Breast epithelium (tissue), 4 donors: Measurements from ENCODE around the gene ASIC4. TPM values are rescaled to one million over a fixed set of nuclear protein-coding genes. Genes with fewer than 3 reads are reported as not detected.

Experiments used
- DNase-seq, 2 donors: peaks; one replicate each; pipeline ENCODE4 v3.0.0-alpha.2; 2019; ENCODE audit warnings: low spot score in 2 of 2
- H3K27ac ChIP-seq, 2 donors: fragments of 200-600 bp; sonication (generic) in 1 of 2; one replicate each; pipeline ENCODE4 v1.5.1; 2016 to 2019; ENCODE audit warnings: mild to moderate bottlenecking in 1 of 2
- H3K27me3 ChIP-seq, 2 donors: fragments of 200-600 bp; sonication (generic) in 1 of 2; one replicate each; pipeline versions ENCODE4 v1.5.1 to v1.6.0; 2017 to 2019; ENCODE audit warnings: control low read depth in 1 of 2, mild to moderate bottlenecking in 1 of 2
- H3K36me3 ChIP-seq: fragments of 200-600 bp; one replicate; pipeline ENCODE4 v1.5.1; 2019
- H3K4me1 ChIP-seq, 2 donors: fragments of 200-600 bp; sonication (generic); one replicate each; pipeline ENCODE4 v1.5.1; 2016 to 2019; ENCODE audit warnings: control low read depth in 1 of 2
- H3K4me3 ChIP-seq, 3 donors: fragments of 200-600 bp; sonication (generic); 1 replicate in 2 of 3; 2 replicates in 1 of 3; pipeline ENCODE4 v1.5.1; 2016 to 2019; ENCODE audit warnings: mild to moderate bottlenecking in 3 of 3, moderate library complexity in 2 of 3
- H3K9me3 ChIP-seq, 2 donors: fragments of 200-600 bp; sonication (generic) in 1 of 2; one replicate each; pipeline ENCODE4 v1.5.1; 2016 to 2019; ENCODE audit warnings: control low read depth in 1 of 2
- POLR2A ChIP-seq: fragments of 450-650 bp; IDR thresholded peaks from one replicate; pipeline ENCODE4 v1.6.1; 2016; ENCODE audit warnings: antibody characterized with exemption, mild to moderate bottlenecking, moderate library complexity
- POLR2AphosphoS5 ChIP-seq, 3 donors: sonication (generic); formaldehyde crosslinking; IDR thresholded peaks; one replicate each; pipeline ENCODE4 v1.6.1; 2017; ENCODE audit warnings: antibody characterized with exemption in 3 of 3
- intact Hi-C: fragments of 100-400 bp; cut with DNase I; formaldehyde crosslinking; loops from one replicate; pipeline ENCODE4 v1.15.1; 2023; ENCODE audit warnings: low total_unique reads
- total RNA-seq, 3 donors: library from RNA; depleted of rRNA; stranded (reverse); fragments of >200 nt; gene quantifications; one replicate each; pipeline ENCODE4 v1.1.0, GENCODE V29; 2016
- TF ChIP-seq, protein P1 (sequence below), 3 donors: fragments of 450-650 bp; IDR thresholded peaks; one replicate each; pipeline ENCODE4 v1.5.1; 2016 to 2017; ENCODE audit warnings: antibody characterized with exemption in 3 of 3, mild to moderate bottlenecking in 3 of 3, moderate library complexity in 3 of 3

ASIC4 gene
- total RNA-seq, 3 donors from 2014 or later, result 0.44 TPM; not detected in 2

DNA sequence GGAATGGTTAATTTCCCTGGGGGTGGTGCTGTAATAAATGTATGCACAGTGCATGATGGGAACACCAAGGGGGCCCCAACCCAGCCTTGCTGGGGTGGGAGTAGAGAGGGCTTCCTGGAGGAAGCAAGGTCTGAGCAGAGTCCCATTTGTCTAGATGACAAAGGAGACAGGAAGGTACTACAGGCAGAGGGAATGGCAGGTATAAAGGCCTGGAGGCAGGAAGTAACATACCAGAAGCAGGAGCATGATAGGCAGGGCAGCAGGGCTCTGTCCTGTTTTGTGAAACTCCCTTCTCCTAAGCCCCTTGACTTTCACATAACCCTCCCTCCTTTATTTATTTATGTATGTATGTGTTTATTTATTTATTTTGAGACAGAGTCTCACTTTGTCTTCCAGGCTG lies 11.7 kb upstream of the ASIC4 start:
- H3K4me1 ChIP-seq, result peaks cover 0 to 6% of the 10 kb centered on the region in 2 donors
- TF ChIP-seq POLR2A, result no peak
- TF ChIP-seq, protein P1, sequence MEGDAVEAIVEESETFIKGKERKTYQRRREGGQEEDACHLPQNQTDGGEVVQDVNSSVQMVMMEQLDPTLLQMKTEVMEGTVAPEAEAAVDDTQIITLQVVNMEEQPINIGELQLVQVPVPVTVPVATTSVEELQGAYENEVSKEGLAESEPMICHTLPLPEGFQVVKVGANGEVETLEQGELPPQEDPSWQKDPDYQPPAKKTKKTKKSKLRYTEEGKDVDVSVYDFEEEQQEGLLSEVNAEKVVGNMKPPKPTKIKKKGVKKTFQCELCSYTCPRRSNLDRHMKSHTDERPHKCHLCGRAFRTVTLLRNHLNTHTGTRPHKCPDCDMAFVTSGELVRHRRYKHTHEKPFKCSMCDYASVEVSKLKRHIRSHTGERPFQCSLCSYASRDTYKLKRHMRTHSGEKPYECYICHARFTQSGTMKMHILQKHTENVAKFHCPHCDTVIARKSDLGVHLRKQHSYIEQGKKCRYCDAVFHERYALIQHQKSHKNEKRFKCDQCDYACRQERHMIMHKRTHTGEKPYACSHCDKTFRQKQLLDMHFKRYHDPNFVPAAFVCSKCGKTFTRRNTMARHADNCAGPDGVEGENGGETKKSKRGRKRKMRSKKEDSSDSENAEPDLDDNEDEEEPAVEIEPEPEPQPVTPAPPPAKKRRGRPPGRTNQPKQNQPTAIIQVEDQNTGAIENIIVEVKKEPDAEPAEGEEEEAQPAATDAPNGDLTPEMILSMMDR (IDR thresholded peaks at IDR 0.05), result no peak
- TF ChIP-seq POLR2AphosphoS5 (IDR thresholded peaks at IDR 0.05), result no peak
- no peaks in the 10 kb centered on the region for H3K9me3 ChIP-seq
- DNase-seq, result no peak
- intact Hi-C loops, result no loop called here
- peaks cover 20% of the 10 kb centered on the region for H3K36me3 ChIP-seq
- H3K4me3 ChIP-seq, result no peak overlapping the region
- no peaks in the 10 kb centered on the region for H3K27me3 ChIP-seq
- no peak overlapping the region for H3K27ac ChIP-seq

DNA sequence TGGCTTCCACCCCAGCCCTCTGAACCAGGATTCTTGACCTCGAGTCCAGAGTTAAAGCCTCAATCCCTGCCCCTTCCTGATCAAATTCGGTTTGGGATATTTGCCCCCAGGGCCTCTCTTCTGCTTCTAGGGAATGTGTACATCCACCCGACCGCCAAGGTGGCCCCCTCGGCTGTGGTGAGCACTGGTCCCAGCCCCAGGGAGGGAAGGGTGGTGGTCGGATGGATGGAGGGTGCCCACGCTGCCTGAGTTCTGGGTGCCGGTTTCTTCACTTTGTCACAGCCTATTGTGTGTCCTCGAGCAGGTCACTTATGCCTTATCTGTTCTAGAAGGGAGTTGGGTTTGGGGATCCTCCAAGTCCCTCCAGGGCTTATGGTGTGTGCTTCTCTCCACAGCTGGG lies 8.7 kb upstream of the ASIC4 start:
- peaks cover 0 to 9% of the 10 kb centered on the region in 2 donors for H3K27me3 ChIP-seq
- no peak overlapping the region for H3K27ac ChIP-seq
- intact Hi-C loops, result no loop called here
- no peaks in the 10 kb centered on the region for H3K9me3 ChIP-seq
- H3K4me3 ChIP-seq, result no peak overlapping the region
- DNase-seq, result no peak
- TF ChIP-seq, protein P1 (IDR thresholded peaks at IDR 0.05), result no peak
- TF ChIP-seq POLR2AphosphoS5 (IDR thresholded peaks at IDR 0.05) (no peak), POLR2A (no peak)
- no peaks in the 10 kb centered on the region for H3K4me1 ChIP-seq
- H3K36me3 ChIP-seq, result peaks cover 20% of the 10 kb centered on the region

DNA sequence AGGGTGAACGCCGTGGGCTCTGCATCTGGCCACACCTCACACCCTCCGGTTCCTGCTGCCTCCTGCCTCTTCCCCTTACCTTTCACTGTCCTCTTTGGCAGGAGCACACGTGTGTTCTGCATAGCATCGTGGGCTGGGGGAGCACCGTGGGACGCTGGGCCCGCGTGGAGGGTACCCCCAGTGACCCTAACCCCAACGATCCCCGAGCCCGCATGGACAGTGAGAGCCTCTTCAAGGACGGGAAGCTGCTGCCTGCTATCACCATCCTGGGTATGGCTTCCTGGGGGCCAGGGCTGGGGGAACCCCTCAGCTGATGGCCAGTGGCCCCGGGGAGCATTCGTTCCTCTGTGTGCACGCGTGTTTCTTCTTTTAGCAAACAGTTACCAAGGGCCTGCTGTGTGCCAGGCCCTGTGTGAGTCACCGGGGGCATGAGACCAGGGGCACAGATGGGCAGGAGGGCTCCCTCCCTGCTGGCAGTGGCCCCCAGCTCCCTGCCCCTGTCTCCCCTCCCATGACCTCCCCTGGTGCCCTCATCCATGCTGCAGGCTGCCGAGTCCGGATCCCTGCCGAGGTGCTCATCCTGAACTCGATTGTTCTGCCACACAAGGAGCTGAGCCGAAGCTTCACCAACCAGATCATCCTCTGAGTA lies 8.0 kb upstream of the ASIC4 start:
- H3K27ac ChIP-seq, result no peak overlapping the region
- TF ChIP-seq, protein P1 (IDR thresholded peaks at IDR 0.05), result no peak
- no peak for TF ChIP-seq POLR2A
- no peak for TF ChIP-seq POLR2AphosphoS5 (IDR thresholded peaks at IDR 0.05)
- H3K4me3 ChIP-seq, result no peak overlapping the region
- no peaks in the 10 kb centered on the region for H3K9me3 ChIP-seq
- H3K36me3 ChIP-seq, result peaks cover 20% of the 10 kb centered on the region
- H3K4me1 ChIP-seq, result no peaks in the 10 kb centered on the region
- peaks cover 0 to 12% of the 10 kb centered on the region in 2 donors for H3K27me3 ChIP-seq
- no peak for DNase-seq
- intact Hi-C loops, result no loop called here

DNA sequence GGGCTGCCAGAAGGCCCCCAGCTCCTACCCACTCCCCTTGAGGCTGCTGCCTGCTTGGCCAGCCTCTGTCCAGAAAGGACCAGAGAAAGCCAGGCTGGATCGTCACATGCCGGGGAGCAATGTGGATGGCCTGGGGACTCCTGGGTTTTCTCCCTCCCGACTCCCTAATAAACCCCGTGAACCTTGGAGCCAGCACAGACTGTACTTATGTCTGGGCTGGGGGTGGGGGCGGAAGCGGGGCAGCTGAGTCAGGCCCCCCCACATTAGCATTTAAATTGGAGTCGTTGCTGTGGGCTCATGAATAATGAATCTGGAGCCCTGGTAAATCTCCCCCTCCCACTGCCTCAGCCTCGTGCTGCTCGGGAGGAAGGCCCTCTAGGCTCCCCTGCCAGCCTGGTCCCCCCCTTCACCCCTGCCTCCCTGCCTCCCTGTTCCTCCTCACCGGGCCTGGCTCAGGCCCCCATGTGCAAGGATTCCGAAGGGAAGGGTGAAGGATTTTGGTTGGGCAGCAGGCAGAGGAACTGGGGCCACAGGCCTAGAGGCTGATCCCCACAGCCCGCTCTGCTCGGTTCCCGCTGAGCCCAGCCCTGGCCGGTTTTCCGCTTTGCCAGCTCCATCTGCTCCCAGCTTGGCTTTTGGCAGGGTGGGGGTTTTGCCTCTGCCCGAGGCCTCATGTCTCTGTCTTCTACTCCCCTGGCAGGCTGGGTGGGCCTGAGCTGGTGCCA lies 7.3 kb upstream of the ASIC4 start:
- H3K4me1 ChIP-seq, result no peaks in the 10 kb centered on the region
- DNase-seq, result no peak
- peaks cover 20% of the 10 kb centered on the region for H3K36me3 ChIP-seq
- H3K27me3 ChIP-seq, result peaks cover 0 to 12% of the 10 kb centered on the region in 2 donors
- H3K9me3 ChIP-seq, result no peaks in the 10 kb centered on the region
- no peak overlapping the region for H3K27ac ChIP-seq
- intact Hi-C loops, result no loop called here
- no peak overlapping the region for H3K4me3 ChIP-seq
- TF ChIP-seq POLR2AphosphoS5 (IDR thresholded peaks at IDR 0.05) (no peak), POLR2A (no peak)
- TF ChIP-seq, protein P1 (IDR thresholded peaks at IDR 0.05), result no peak
